HG03064 (cell line): ENCODE results near the gene SCN8A.
"Not testable (repeated sequence)": the region's sequence is repeated elsewhere in the genome, so short reads cannot be mapped to it uniquely, and the experiment has no call there.

Experiments used
- ATAC-seq: cut with Tn5 transposase; IDR thresholded peaks from one replicate; pipeline ENCODE4 v1.9.1; 2021; ENCODE audit warnings: low read depth; ENCODE audit not compliant: unreplicated experiment

SCN8A gene

DNA sequence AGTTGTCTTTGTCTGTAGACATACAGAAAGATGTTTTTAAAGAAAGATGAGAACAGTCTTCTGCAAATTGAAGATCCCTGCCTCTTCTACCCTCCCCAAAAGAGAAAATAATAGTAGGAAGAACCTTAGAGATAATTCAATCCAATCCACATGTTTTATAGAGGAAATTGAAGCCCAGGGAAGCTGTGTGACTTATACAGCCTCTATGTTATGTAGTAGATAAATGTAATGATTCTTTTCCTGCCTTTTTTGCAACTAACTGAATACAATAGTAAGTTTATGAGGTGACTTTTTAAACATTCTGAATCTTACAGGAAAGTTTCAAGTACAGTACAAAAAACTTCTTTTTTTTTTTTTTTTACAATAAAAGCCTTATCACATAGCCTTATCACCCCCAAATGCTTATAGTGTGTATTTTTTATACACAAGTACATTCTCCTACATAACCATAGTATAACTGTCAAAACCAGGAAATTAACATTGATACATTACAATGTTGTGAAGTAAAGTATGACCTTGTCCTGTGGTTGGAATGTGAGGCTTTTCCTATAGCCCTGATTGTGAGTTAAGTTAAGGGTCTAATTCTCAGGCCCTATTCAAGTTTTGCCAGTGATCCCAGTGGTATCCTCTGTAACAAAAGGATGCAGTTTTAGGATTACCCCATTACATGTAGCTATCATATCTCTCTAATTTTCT is 163.1 kb downstream of the SCN8A start:
- no peak for ATAC-seq

DNA sequence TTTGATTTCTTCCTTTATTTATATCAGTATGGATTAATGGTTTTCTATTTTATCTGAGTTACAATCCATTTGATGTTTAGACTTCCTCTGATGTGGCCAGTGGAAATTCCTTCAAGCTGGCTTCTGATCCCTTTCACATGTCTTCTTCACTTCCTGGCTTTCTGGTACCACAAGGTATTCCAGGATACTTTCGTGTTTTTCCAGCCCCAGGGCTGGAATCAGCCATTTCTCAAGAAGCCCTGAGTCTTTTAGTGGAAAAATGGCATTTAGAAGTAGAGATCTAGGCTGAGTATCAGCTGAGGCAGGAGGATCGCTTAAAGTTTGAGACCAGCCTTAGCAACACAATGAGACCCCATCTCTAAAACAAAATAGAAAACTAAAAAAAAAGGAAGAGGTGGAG is 164.2 kb downstream of the SCN8A start:
- ATAC-seq = no peak

DNA sequence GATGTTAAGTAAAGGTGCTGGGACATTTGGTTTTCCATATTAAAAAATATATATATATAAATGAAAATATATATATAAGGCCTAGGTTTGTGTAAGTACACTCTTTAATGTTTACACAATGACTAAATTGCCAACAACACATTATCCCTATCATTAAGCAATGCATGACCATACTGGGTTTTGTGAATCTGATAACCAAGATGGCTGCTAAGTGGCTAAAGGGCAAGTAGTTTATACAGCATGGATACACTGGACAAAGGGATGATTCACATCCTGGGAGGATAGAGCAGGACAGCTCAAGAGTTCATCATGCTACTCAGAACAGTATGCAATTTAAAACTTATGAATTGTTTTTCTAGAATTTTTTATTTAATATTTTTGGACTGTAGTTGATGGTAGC is 168.1 kb downstream of the SCN8A start:
- no peak for ATAC-seq

GRCh38 chr12:51759695-51760094 is 168.7 kb downstream of the SCN8A start:
- no peak for ATAC-seq

DNA sequence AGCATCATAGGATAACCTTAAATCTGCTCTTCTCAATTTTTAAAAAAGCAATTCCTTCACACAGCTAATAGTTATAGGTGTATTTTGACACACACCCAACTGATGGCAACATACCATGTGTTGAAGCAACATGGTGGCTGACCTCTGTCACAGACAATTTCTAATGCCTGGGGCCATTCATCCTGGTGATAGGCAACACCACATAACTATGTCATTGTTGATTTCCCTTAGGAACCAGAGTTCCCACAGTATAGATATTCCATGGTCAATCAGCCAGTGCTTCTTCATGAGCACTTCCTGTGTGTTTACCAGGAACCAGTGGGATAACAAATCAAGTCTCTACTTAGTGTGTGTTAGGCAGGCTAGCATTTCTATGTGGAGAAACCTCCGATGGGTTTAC is 169.2 kb downstream of the SCN8A start:
- ATAC-seq = no peak

GRCh38 chr12:51763743-51764142 is 172.7 kb downstream of the SCN8A start:
- no peak for ATAC-seq

DNA sequence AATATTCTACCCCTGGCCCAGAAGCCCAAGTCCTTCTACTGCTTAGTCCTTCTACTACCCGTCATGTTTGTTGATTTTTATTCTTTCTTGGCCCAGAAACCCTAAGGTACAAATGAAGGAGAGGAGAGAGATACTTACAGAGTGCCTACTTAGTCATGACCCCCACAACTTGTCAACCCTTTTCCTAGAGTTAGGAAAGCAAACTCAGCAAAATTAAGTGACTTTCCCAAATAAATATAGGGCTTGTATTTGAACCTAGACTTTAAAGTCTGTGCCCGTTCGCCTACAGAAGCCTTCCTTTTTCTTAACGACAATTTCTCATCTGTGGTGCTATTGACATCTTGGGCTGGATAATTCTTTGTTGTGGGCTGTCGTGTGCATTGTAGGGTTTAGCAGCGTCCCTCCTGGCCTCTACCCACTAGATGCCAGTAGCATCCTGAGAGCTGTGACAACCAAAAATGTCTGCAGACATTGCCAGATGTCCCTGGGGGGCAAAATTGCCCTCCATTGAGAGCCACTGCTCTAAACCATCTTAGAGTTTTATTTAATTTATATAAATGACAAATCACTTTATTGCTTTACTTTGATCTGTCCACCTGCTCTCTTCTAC is 175.1 kb downstream of the SCN8A start:
- no peak for ATAC-seq

DNA sequence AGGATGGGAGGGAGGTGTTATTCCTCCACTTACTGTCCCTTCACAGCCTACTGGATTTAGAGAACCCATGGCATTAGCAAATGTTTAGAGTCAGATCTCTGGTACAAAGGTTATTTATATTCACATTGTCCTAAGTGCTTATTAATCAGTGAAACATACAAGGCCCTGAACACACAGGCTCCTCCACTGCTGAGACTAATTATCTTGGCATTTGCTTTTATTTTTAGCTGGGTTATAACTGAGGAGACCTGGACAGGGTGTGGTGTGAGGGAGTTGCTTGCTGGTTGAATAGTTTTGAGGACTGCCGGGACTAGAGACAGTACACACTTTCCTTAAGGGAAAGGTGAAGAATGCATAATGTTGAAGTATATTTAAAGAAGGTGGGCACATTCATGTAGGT is 180.0 kb downstream of the SCN8A start:
- ATAC-seq = no peak

DNA sequence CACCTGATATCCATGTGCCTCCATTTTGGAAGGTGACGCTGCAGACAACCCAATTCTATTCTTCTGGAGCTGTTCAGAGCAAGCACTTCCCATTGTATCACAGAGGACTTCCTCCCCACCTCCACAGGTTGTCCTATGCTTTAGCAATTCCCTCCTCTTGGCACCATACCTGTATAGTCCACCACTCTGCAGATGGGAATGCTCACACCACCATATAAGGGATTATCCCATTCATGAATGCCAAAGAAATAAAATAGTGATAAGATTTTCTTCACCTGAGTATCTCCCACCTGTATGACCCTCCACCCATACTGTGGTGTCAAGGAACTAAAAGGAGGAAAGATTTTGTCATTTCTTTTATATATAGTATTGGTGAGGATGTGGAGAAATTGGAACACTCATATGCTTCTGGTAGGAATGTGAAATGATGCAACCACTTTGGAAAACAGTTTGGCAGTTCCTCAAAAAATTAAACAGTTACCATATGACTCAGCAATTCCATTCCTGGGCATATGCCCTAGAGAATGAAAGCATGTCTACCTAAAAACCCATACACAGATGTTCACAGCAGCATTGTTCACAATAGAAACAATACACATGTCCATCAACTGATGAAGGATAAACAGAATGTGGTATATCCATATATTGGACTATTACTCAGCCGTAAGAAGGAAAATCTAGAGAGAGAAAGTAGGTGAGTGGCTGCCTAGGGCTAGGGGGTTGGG is 182.3 kb downstream of the SCN8A start:
- no peak for ATAC-seq

GRCh38 chr12:51774933-51775332 is 183.9 kb downstream of the SCN8A start:
- ATAC-seq = no peak

- no peak for ATAC-seq
These were observed 186.4 kb downstream of the SCN8A start for GRCh38 chr12:51777457-51777856.

GRCh38 chr12:51777973-51778372 is 186.9 kb downstream of the SCN8A start:
- no peak for ATAC-seq

DNA sequence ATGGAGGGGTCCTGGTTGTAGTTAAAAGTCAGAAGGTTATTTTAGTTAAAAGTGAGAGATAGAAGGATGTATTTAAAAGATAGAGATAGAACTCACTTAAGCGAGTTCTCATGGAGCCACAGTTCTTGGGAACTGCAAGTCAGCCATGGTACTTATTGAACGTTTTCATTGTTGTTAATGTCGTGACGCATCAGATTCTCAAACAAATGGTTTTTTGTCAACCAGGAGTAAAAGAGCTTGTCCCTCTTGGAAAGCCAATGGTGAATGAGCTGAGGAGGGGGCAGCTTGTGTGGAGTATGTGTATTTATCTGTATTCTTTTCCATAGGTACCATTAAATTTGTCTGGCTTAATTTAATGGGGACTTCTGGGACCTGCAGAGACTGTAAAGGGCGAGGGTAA is 188.8 kb downstream of the SCN8A start:
- ATAC-seq = no peak

- no peak for ATAC-seq
These were observed 193.7 kb downstream of the SCN8A start for GRCh38 chr12:51784688-51785087.

GRCh38 chr12:51785906-51786305 is 194.9 kb downstream of the SCN8A start:
- ATAC-seq = no peak

DNA sequence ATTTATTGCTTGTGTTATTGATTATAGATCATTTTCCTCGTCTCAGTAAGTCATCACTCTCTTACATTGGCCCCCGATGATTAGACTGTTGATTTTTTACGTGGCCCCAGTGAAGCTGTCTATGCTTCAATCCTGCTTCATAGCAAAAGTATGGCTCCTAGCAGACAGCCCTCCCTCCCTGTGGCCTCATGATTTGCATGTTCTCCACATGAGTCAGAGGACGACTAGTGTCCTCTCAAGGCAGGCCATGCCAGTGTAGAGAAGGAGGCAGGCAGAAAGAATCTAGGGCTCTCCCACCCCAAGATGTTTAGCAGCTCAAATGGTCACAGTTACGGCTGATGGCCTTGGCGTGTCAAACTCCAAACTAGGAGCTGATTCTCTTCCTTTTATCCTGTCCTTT is 197.8 kb downstream of the SCN8A start:
- ATAC-seq = no peak

GRCh38 chr12:51792417-51792816 is 201.4 kb downstream of the SCN8A start:
- ATAC-seq = no peak

DNA sequence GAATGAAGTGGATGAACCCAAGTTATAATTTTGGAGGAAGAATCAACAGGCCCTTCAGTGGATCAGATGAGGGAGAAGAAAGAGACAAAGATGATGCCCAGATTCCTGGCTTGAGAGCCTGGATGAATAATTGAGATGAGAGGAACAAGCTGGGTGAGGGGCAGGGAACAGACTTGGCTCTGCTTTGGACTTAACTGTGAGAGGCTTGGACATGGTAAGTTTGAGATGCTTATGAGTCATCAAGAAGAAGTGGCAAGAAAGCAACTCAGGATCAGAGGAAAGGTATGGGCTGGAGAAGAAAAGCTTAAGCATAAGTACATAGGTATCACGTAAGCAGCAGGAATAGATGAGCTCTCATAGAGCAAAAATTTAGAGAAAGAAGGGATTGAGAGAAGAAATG is 202.2 kb downstream of the SCN8A start:
- no peak for ATAC-seq

- no peak for ATAC-seq
These were observed 206.3 kb downstream of the SCN8A start for GRCh38 chr12:51797301-51797700.

DNA sequence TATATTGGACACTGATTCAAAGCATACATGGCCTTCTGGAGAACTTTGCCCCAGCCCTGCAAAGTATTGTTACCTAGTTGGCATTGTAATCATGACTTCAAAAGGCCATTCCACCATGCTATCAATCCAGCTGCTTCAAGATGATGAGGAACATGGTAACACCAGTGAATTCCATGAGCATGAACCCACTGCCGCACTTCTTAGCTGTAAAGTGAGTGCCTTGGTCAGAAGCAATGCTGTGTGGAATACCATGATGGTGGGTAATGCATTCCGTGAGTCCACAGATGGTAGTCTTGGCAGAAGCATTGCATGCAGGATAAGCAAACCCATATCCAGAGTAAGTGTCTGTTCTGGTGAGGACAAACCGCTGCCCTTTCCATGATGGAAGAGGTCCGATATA is 207.0 kb downstream of the SCN8A start:
- ATAC-seq = not testable (repeated sequence)

DNA sequence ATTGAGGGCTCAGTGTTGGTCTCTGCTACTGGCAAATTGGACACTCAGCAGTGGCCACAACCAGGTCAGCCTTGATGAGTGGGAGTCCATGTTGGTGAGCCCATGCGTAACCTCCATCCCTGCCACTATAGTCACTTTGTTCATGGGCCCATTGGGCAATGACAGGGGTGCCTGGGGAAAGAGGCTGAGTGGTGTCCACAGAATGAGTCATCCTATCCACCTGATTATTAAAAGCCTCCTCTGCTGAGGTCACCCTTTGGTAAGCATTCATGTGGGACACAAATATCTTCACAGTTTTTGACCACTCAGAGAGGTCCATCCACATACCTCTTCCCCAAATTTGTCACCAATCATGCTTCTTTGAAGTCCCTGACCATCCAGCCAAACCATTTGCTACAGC is 207.5 kb downstream of the SCN8A start:
- no peak for ATAC-seq

- ATAC-seq = no peak
These were observed 210.0 kb downstream of the SCN8A start for GRCh38 chr12:51801027-51801426.
